Measurements from ENCODE around the gene VPS33A. TPM values are rescaled to one million over a fixed set of nuclear protein-coding genes. Genes with fewer than 3 reads are reported as not detected.
"Not testable (repeated sequence)": the region's sequence is repeated elsewhere in the genome, so short reads cannot be mapped to it uniquely, and the experiment has no call there.

Gene VPS33A
- total RNA-seq, 1 donor from 2014 or later = 34.3 TPM

DNA sequence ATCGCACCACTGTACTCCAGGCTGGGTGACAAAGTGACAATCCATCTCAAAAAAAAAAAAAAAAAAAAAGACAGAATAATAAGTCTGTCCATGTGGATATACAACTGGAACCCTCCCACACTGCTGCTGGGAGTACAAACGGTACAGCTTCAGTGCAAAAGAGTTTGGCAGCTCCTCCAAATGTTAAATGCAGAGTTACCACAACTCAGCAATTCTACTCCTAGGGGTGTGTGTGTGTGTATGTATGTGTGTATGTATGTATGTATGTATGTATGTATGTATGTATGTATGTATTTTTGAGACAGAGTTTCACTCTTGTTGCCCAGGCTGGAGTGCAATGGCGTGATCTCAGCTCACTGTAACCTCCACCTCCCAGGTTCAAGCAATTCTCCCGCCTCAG, 7.4 kb downstream of the VPS33A start:
- not testable (repeated sequence) for H3K79me2 ChIP-seq (ENCODE audit: insufficient read depth, low read length); H3K9me3 Mint-ChIP-seq (ENCODE audit: unreplicated experiment); H3K27me3 ChIP-seq (ENCODE audit: insufficient read depth, low read length); H3K4me1 Mint-ChIP-seq (ENCODE audit: low read depth, unreplicated experiment); H3K9me3 ChIP-seq (ENCODE audit: insufficient read depth, low read depth, low read length); H3K4me2 ChIP-seq (ENCODE audit: low read length); H3K27me3 Mint-ChIP-seq (ENCODE audit: low read depth, unreplicated experiment); H3K4me1 ChIP-seq (ENCODE audit: insufficient read depth, low read length); H3K27ac ChIP-seq (ENCODE audit: low read depth, low read length); H3K9ac ChIP-seq (ENCODE audit: low read length); H3K4me3 ChIP-seq (ENCODE audit: insufficient read depth, low read depth, low read length); H3K27ac Mint-ChIP-seq (ENCODE audit: unreplicated experiment); H4K20me1 ChIP-seq (ENCODE audit: insufficient read depth, low read length); FAIRE-seq; H2AFZ ChIP-seq (ENCODE audit: low read depth, low read length); H3K4me3 Mint-ChIP-seq (ENCODE audit: unreplicated experiment); DNase-seq (ENCODE audit: low read depth)
- peaks cover 26% of the 10 kb centered on the region for H3K36me3 ChIP-seq (ENCODE audit: insufficient read depth, low read length)
- H3K36me3 Mint-ChIP-seq (ENCODE audit: low read depth, unreplicated experiment) = peaks cover 11% of the 10 kb centered on the region

- not testable (repeated sequence) for H3K4me1 ChIP-seq (ENCODE audit: insufficient read depth, low read length); H3K27me3 Mint-ChIP-seq (ENCODE audit: low read depth, unreplicated experiment); DNase-seq (ENCODE audit: low read depth); H3K4me3 Mint-ChIP-seq (ENCODE audit: unreplicated experiment); H3K4me2 ChIP-seq (ENCODE audit: low read length); H3K9ac ChIP-seq (ENCODE audit: low read length); H3K9me3 Mint-ChIP-seq (ENCODE audit: unreplicated experiment); H3K9me3 ChIP-seq (ENCODE audit: insufficient read depth, low read depth, low read length); H3K4me1 Mint-ChIP-seq (ENCODE audit: low read depth, unreplicated experiment); FAIRE-seq; H4K20me1 ChIP-seq (ENCODE audit: insufficient read depth, low read length); H3K79me2 ChIP-seq (ENCODE audit: insufficient read depth, low read length); H3K27ac Mint-ChIP-seq (ENCODE audit: unreplicated experiment); H3K27ac ChIP-seq (ENCODE audit: low read depth, low read length); H2AFZ ChIP-seq (ENCODE audit: low read depth, low read length); H3K4me3 ChIP-seq (ENCODE audit: insufficient read depth, low read depth, low read length); H3K27me3 ChIP-seq (ENCODE audit: insufficient read depth, low read length)
- peaks cover 21% of the 10 kb centered on the region for H3K36me3 ChIP-seq (ENCODE audit: insufficient read depth, low read length)
- H3K36me3 Mint-ChIP-seq (ENCODE audit: low read depth, unreplicated experiment) = peaks cover 11% of the 10 kb centered on the region
Observed at GRCh38 chr12:122258462-122258861, 7.8 kb downstream of the VPS33A start.

DNA sequence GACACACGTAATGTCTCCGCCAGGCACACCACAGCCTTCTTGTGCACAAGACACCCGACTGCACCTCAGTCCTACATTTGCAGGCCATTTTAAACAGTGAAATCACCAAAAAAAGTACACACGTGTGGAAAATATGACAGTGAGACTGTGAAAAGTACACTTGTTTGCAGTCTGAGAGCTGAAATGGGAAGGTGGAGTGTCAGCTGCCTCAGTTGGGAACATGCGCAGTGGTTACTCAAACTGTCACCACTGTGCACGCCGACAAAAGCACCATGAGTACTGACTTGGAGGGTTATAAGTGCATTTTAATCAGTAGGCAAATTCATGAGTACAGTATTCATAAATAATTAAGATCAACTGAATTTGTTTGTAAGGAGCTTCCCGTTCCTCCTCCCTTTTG, 15.8 kb downstream of the VPS33A start:
- peaks cover 5% of the 10 kb centered on the region for H3K79me2 ChIP-seq (ENCODE audit: insufficient read depth, low read length)
- H2AFZ ChIP-seq (ENCODE audit: low read depth, low read length) = no peak overlapping the region
- Mint-ChIP-seq H3K4me3 (ENCODE audit: unreplicated experiment) (no peak overlapping the region), H3K36me3 (ENCODE audit: low read depth, unreplicated experiment) (peaks cover 7% of the 10 kb centered on the region), H3K27ac (ENCODE audit: unreplicated experiment) (no peak overlapping the region), H3K9me3 (ENCODE audit: unreplicated experiment) (no peaks in the 10 kb centered on the region), H3K27me3 (ENCODE audit: low read depth, unreplicated experiment) (no peaks in the 10 kb centered on the region), H3K4me1 (ENCODE audit: low read depth, unreplicated experiment) (no peaks in the 10 kb centered on the region)
- DNase-seq (ENCODE audit: low read depth) (no peak), FAIRE-seq (no peak)
- H3K4me2 ChIP-seq (ENCODE audit: low read length) = no peak overlapping the region
- no peaks in the 10 kb centered on the region for H3K9me3 ChIP-seq (ENCODE audit: insufficient read depth, low read depth, low read length)
- no peaks in the 10 kb centered on the region for H3K27me3 ChIP-seq (ENCODE audit: insufficient read depth, low read length)
- H3K4me1 ChIP-seq (ENCODE audit: insufficient read depth, low read length) = no peaks in the 10 kb centered on the region
- H3K27ac ChIP-seq (ENCODE audit: low read depth, low read length) = no peak overlapping the region
- no peak overlapping the region for H3K9ac ChIP-seq (ENCODE audit: low read length)
- H3K4me3 ChIP-seq (ENCODE audit: insufficient read depth, low read depth, low read length) = no peak overlapping the region
- TF ChIP-seq CTCF (IDR thresholded peaks at IDR 0.05; ENCODE audit: insufficient read depth, low read depth, low read length) (no peak), EZH2 (IDR thresholded peaks at IDR 0.05; ENCODE audit: insufficient read depth, low read length) (no peak)
- peaks cover 4% of the 10 kb centered on the region for H4K20me1 ChIP-seq (ENCODE audit: insufficient read depth, low read length)
- H3K36me3 ChIP-seq (ENCODE audit: insufficient read depth, low read length) = peaks cover 12% of the 10 kb centered on the region

- DNase-seq (ENCODE audit: low read depth) (no peak), FAIRE-seq (no peak)
- Histone ChIP-seq H3K9ac (ENCODE audit: low read length) (no peak overlapping the region), H3K27ac (ENCODE audit: low read depth, low read length) (no peak overlapping the region), H3K79me2 (ENCODE audit: insufficient read depth, low read length) (peaks cover 5% of the 10 kb centered on the region), H3K4me1 (ENCODE audit: insufficient read depth, low read length) (no peaks in the 10 kb centered on the region), H3K36me3 (ENCODE audit: insufficient read depth, low read length) (peaks cover 10% of the 10 kb centered on the region), H3K4me3 (ENCODE audit: insufficient read depth, low read depth, low read length) (no peak overlapping the region), H4K20me1 (ENCODE audit: insufficient read depth, low read length) (peaks cover 4% of the 10 kb centered on the region), H3K4me2 (ENCODE audit: low read length) (no peak overlapping the region), H3K27me3 (ENCODE audit: insufficient read depth, low read length) (no peaks in the 10 kb centered on the region), H3K9me3 (ENCODE audit: insufficient read depth, low read depth, low read length) (no peaks in the 10 kb centered on the region), H2AFZ (ENCODE audit: low read depth, low read length) (no peak overlapping the region)
- no peak for TF ChIP-seq EZH2 (IDR thresholded peaks at IDR 0.05; ENCODE audit: insufficient read depth, low read length)
- no peak for TF ChIP-seq CTCF (IDR thresholded peaks at IDR 0.05; ENCODE audit: insufficient read depth, low read depth, low read length)
- no peak overlapping the region for H3K4me3 Mint-ChIP-seq (ENCODE audit: unreplicated experiment)
- H3K4me1 Mint-ChIP-seq (ENCODE audit: low read depth, unreplicated experiment) = no peaks in the 10 kb centered on the region
- peaks cover 6% of the 10 kb centered on the region for H3K36me3 Mint-ChIP-seq (ENCODE audit: low read depth, unreplicated experiment)
- H3K27me3 Mint-ChIP-seq (ENCODE audit: low read depth, unreplicated experiment) = no peaks in the 10 kb centered on the region
- no peaks in the 10 kb centered on the region for H3K9me3 Mint-ChIP-seq (ENCODE audit: unreplicated experiment)
- H3K27ac Mint-ChIP-seq (ENCODE audit: unreplicated experiment) = no peak overlapping the region
Observed at GRCh38 chr12:122250047-122250446, 16.2 kb downstream of the VPS33A start.

All from astrocyte (in vitro differentiated cells and primary cell).